Nephron (organoid): Measurements from ENCODE around the gene CACNA2D3.

Experiments used
- H3K27ac Mint-ChIP-seq, 3 experiments: 2 replicates each; pipeline ENCODE4 v1.8.0; 2020; ENCODE audit warnings: mixed read lengths in 3 of 3, mild to moderate bottlenecking in 2 of 3, moderate library complexity in 1 of 3
- H3K27me3 Mint-ChIP-seq: 2 replicates; pipeline ENCODE4 v1.8.0; 2021; ENCODE audit warnings: low read depth, mild to moderate bottlenecking, moderate library complexity, mixed read lengths
- H3K36me3 Mint-ChIP-seq: 2 replicates; pipeline ENCODE4 v1.8.0; 2020; ENCODE audit warnings: low read depth, mixed read lengths
- H3K4me1 Mint-ChIP-seq: 2 replicates; pipeline ENCODE4 v1.8.0; 2020; ENCODE audit warnings: mixed read lengths
- H3K4me3 Mint-ChIP-seq, 3 experiments: 2 replicates each; pipeline ENCODE4 v1.8.0; 2020; ENCODE audit warnings: mild to moderate bottlenecking in 3 of 3, mixed read lengths in 3 of 3, moderate library complexity in 2 of 3
- H3K9me3 Mint-ChIP-seq: 2 replicates; pipeline ENCODE4 v1.8.0; 2020; ENCODE audit warnings: mixed read lengths
- TF ChIP-seq, protein P1 (sequence below), 3 experiments: fragments of 200-600 bp; sonication (generic); IDR thresholded peaks; one replicate each; pipeline ENCODE4 v1.5.0; 2021; ENCODE audit warnings: antibody characterized with exemption in 3 of 3; ENCODE audit not compliant: unreplicated experiment in 3 of 3

CACNA2D3 gene

DNA sequence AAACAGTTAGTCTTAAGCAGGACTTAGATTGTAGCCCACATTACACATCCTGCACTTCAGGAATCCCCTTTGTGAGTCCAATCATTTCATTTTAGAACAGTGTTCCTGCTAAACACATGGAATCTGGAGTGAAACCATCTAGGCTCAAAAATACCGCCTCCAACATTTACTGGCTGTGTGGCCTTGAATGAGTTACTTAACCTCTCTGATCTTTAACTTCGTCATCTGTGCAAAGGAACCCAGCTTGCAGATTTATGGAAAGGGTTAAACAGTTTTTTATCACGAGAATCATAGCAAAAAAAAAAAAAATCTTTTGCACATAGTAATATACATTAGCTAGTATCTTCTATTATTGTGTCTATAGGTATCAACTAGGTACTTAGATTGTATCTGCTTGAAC is 813.5 kb downstream of the CACNA2D3 start:
- H3K4me3 Mint-ChIP-seq: no peak overlapping the region
- TF ChIP-seq, protein P1, sequence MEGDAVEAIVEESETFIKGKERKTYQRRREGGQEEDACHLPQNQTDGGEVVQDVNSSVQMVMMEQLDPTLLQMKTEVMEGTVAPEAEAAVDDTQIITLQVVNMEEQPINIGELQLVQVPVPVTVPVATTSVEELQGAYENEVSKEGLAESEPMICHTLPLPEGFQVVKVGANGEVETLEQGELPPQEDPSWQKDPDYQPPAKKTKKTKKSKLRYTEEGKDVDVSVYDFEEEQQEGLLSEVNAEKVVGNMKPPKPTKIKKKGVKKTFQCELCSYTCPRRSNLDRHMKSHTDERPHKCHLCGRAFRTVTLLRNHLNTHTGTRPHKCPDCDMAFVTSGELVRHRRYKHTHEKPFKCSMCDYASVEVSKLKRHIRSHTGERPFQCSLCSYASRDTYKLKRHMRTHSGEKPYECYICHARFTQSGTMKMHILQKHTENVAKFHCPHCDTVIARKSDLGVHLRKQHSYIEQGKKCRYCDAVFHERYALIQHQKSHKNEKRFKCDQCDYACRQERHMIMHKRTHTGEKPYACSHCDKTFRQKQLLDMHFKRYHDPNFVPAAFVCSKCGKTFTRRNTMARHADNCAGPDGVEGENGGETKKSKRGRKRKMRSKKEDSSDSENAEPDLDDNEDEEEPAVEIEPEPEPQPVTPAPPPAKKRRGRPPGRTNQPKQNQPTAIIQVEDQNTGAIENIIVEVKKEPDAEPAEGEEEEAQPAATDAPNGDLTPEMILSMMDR (IDR thresholded peaks at IDR 0.05; ENCODE audit: unreplicated experiment in 3 of 3): no peak
- peaks cover 40% of the 10 kb centered on the region for H3K4me1 Mint-ChIP-seq
- H3K36me3 Mint-ChIP-seq: no peaks in the 10 kb centered on the region
- H3K27ac Mint-ChIP-seq: no peak overlapping the region
- peaks cover 21% of the 10 kb centered on the region for H3K27me3 Mint-ChIP-seq
- no peaks in the 10 kb centered on the region for H3K9me3 Mint-ChIP-seq

- Mint-ChIP-seq H3K4me1 (peaks cover 42% of the 10 kb centered on the region), H3K4me3 (no peak overlapping the region), H3K27ac (no peak overlapping the region), H3K27me3 (peaks cover 21% of the 10 kb centered on the region), H3K36me3 (no peaks in the 10 kb centered on the region), H3K9me3 (no peaks in the 10 kb centered on the region)
- TF ChIP-seq, protein P1 (IDR thresholded peaks at IDR 0.05; ENCODE audit: unreplicated experiment in 3 of 3): no peak
Measured at GRCh38 chr3:54936561-54936960, 814.2 kb downstream of the CACNA2D3 start.

- H3K27ac Mint-ChIP-seq: peak overlapping the region; percentile 28 to 44 (median 33)
- TF ChIP-seq, protein P1 (IDR thresholded peaks at IDR 0.05; ENCODE audit: unreplicated experiment in 3 of 3): no peak
- peaks cover 22% of the 10 kb centered on the region for H3K27me3 Mint-ChIP-seq
- no peaks in the 10 kb centered on the region for H3K36me3 Mint-ChIP-seq
- H3K4me3 Mint-ChIP-seq: no peak overlapping the region
- peaks cover 42% of the 10 kb centered on the region for H3K4me1 Mint-ChIP-seq
- H3K9me3 Mint-ChIP-seq: no peaks in the 10 kb centered on the region
Measured at GRCh38 chr3:54939557-54940300, 817.4 kb downstream of the CACNA2D3 start.

- no peak overlapping the region for H3K4me3 Mint-ChIP-seq
- TF ChIP-seq, protein P1 (IDR thresholded peaks at IDR 0.05; ENCODE audit: unreplicated experiment in 3 of 3): no peak
- H3K9me3 Mint-ChIP-seq: no peaks in the 10 kb centered on the region
- H3K4me1 Mint-ChIP-seq: peaks cover 46% of the 10 kb centered on the region
- no peaks in the 10 kb centered on the region for H3K36me3 Mint-ChIP-seq
- peak overlapping the region in 1 of 3 experiments; percentile 8 for H3K27ac Mint-ChIP-seq
- H3K27me3 Mint-ChIP-seq: peaks cover 23% of the 10 kb centered on the region
Measured at GRCh38 chr3:54940971-54941370, 818.6 kb downstream of the CACNA2D3 start.

DNA sequence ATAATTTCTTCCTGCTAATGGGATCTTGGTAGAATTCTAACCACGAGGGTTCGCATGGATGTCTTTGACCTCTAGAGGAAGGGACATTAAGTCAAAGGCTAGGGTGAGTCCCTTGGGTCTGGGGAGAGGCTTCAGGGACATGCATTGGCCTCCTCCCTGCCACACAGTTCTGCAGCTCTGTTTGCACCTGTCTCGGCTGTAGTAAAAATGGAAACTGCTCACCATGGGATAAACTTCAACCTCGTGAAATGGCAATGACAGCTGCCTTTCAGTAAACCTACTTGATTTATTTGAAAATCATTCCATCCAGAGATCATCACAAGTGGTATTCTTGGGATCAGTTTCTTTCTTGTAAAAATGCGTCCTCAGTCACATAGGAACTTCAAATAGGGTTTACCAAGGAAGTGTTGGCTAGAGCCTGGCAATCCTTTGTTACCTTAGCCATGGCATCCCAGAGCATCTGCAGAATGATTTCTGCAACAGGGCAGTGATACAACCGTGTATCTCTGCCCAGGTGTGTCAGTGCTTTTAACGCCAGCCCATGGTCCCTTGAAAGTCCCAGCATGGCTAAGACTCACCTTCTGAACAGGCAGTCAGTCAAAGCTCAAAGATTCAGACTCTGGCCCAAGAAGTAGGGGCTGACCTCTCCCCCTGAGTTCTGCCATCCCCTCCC is 819.5 kb downstream of the CACNA2D3 start:
- Mint-ChIP-seq H3K27ac (peak overlapping the region in 1 of 3 experiments; percentile 8), H3K4me3 (peak overlapping the region in 1 of 3 experiments; percentile 61), H3K9me3 (no peaks in the 10 kb centered on the region), H3K27me3 (peaks cover 22% of the 10 kb centered on the region), H3K36me3 (no peaks in the 10 kb centered on the region), H3K4me1 (peaks cover 39% of the 10 kb centered on the region)
- TF ChIP-seq, protein P1 (IDR thresholded peaks at IDR 0.05; ENCODE audit: unreplicated experiment in 3 of 3): no peak
